OCI-LY3 (cell line): ENCODE results near the gene ANKRD9.

Experiments used
- H2AFZ ChIP-seq: fragments of 200-600, 300-600 bp; shearing (Covaris generic); 2 replicates; pipeline ENCODE4 v1.6.0; 2014; ENCODE audit warnings: antibody characterized with exemption, low read depth, low read length
- H3K27ac ChIP-seq: fragments of 200-600, 300-600 bp; sonication (generic); 2 replicates; pipeline ENCODE4 v1.5.1; 2014; ENCODE audit warnings: mild to moderate bottlenecking, low read length, moderate library complexity, mixed read lengths
- H3K27me3 ChIP-seq: fragments of 200-600, 300-600 bp; sonication (generic); 2 replicates; pipeline ENCODE4 v1.6.1; 2014; ENCODE audit warnings: low read depth, low read length, mixed read lengths
- H3K36me3 ChIP-seq: fragments of 200-600, 300-600 bp; sonication (generic); replicated peaks from 2 replicates; pipeline ENCODE3; 2014; ENCODE audit warnings: low read depth, low read length, mixed read lengths
- H3K4me1 ChIP-seq: fragments of 300-600, 200-600 bp; sonication (generic); 2 replicates; pipeline ENCODE4 v1.6.1; 2014; ENCODE audit warnings: low read length, mixed read lengths
- H3K4me2 ChIP-seq: fragments of 200-600, 300-600 bp; sonication (generic); 2 replicates; pipeline ENCODE4 v1.6.1; 2014; ENCODE audit warnings: low read length, mixed read lengths
- H3K4me3 ChIP-seq: fragments of 300-600, 200-600 bp; sonication (generic); 2 replicates; pipeline ENCODE4 v1.5.1; 2014; ENCODE audit warnings: antibody characterized with exemption, mild to moderate bottlenecking, low read length, moderate library complexity
- H3K79me2 ChIP-seq: fragments of 300-600, 200-600 bp; shearing (Covaris generic); 2 replicates; pipeline ENCODE4 v1.6.1; 2014; ENCODE audit warnings: mild to moderate bottlenecking, low read length, mixed read lengths
- H3K9ac ChIP-seq: fragments of 300-600, 200-600 bp; shearing (Covaris generic); 2 replicates; pipeline ENCODE4 v1.6.0; 2014; ENCODE audit warnings: mild to moderate bottlenecking, low read length, moderate library complexity
- H3K9me3 ChIP-seq: fragments of 200-600, 300-600 bp; shearing (Covaris generic); 2 replicates; pipeline ENCODE4 v1.6.1; 2014; ENCODE audit warnings: low read length, mixed read lengths; ENCODE audit not compliant: insufficient read depth
- H4K20me1 ChIP-seq: fragments of 200-600, 300-600 bp; sonication (generic); 2 replicates; pipeline ENCODE4 v1.6.1; 2016; ENCODE audit warnings: low read length, mixed read lengths; ENCODE audit not compliant: insufficient read depth
- CTCF ChIP-seq: fragments of 200-600, 300-600 bp; sonication (generic); IDR thresholded peaks from 2 replicates; pipeline ENCODE4 v1.5.1; 2014; ENCODE audit warnings: antibody characterized with exemption, low read length, low read depth
- EZH2phosphoT487 ChIP-seq: fragments of 200-600 bp; shearing (Covaris generic); IDR thresholded peaks from 2 replicates; pipeline ENCODE4 v1.6.1; 2018; ENCODE audit warnings: antibody characterized with exemption, mixed run types, low read depth

The ANKRD9 gene

DNA sequence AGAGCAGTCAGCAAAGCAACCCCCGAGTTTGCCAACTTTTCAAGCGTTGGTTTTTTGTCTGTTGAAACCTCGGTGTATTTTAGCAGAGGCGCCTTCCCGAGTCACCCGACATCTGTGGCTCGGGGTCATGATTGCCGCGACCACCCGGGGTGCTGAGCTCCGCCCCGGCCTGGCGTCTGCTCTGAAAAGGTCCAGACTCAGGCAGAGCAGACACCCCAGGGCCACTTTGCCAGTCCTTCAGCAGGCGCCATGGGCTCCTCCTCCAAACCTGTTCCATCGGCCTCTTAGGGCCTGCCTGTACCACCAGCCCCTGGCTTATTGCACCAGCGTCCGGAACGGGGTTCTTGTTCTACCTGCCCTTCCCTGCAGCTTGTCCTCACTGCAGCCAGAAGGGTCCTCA lies 19.1 kb downstream of the ANKRD9 start:
- H3K27ac ChIP-seq = no peak overlapping the region
- H4K20me1 ChIP-seq = no peaks in the 10 kb centered on the region
- TF ChIP-seq EZH2phosphoT487 (no peak), CTCF (no peak)
- no peaks in the 10 kb centered on the region for H3K4me1 ChIP-seq
- no peaks in the 10 kb centered on the region for H3K36me3 ChIP-seq
- H3K79me2 ChIP-seq = no peaks in the 10 kb centered on the region
- no peaks in the 10 kb centered on the region for H3K9me3 ChIP-seq
- H3K4me3 ChIP-seq = no peak overlapping the region
- no peak overlapping the region for H3K4me2 ChIP-seq
- no peaks in the 10 kb centered on the region for H3K27me3 ChIP-seq
- no peak overlapping the region for H3K9ac ChIP-seq
- H2AFZ ChIP-seq = no peak overlapping the region

DNA sequence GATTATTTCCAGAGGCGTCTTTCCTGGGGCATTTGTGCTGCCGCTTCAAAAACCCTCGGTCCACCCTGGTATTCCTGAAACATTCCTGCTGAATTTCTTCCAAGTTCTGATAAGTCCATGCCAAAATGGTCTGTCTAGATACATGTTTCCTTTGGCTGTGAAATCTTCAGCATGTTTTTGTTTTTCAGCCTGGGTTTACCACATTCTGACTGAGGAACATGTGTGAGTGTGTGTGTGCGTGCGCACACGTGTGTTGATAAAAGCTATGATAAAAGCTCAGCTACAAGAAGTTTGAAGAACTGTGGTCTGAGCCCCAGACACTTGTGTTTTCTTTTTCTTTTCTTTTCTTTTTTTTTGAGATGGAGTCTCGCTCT lies 22.4 kb downstream of the ANKRD9 start:
- no peak for TF ChIP-seq CTCF
- no peak for TF ChIP-seq EZH2phosphoT487
- Histone ChIP-seq H4K20me1 (no peaks in the 10 kb centered on the region), H3K27ac (no peak overlapping the region), H3K9me3 (no peaks in the 10 kb centered on the region), H3K36me3 (no peaks in the 10 kb centered on the region), H3K79me2 (no peaks in the 10 kb centered on the region), H3K27me3 (no peaks in the 10 kb centered on the region), H3K4me3 (no peak overlapping the region), H3K9ac (no peak overlapping the region), H2AFZ (no peak overlapping the region), H3K4me1 (no peaks in the 10 kb centered on the region), H3K4me2 (no peak overlapping the region)

DNA sequence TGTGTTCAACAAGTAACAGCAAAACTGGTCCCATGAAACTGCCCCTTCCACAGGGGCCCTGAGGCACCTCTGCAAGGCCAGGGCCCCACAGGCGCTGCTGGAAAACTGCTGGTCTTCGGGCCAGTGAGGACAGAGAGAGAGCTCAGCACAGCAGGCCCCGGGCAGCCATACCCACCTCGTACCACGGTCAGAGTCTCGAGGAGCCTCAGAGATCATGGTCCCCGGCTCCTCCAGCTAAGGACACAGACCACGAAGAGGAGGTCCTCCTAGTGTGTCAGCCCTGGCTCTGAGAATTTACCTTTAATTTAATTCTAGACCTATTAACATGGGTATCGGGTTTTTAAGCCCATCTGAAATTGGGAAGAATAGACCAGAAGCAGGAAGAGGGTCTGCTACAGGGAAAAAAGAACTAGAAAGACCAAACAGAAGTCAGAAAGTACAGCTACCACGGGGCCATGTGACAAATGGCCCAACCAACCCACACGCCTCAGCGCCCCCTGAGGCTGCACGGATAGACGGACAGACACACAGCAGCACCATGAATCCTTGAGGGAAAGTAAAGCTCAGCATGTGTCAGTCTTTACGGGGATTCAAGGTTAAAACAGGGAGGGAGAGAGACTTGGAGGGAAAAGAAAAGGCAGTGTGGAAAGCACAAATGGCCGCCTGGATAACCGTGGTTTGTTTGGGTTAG lies 22.9 kb downstream of the ANKRD9 start:
- Histone ChIP-seq H3K9me3 (no peaks in the 10 kb centered on the region), H3K36me3 (no peaks in the 10 kb centered on the region), H3K4me1 (no peaks in the 10 kb centered on the region), H3K4me2 (no peak overlapping the region), H3K9ac (no peak overlapping the region), H2AFZ (no peak overlapping the region), H3K79me2 (no peaks in the 10 kb centered on the region), H4K20me1 (no peaks in the 10 kb centered on the region), H3K27ac (no peak overlapping the region), H3K4me3 (no peak overlapping the region), H3K27me3 (no peaks in the 10 kb centered on the region)
- no peak for TF ChIP-seq EZH2phosphoT487
- no peak for TF ChIP-seq CTCF

GRCh38 chr14:102485693-102486512 lies 23.7 kb downstream of the ANKRD9 start:
- no peaks in the 10 kb centered on the region for H3K4me1 ChIP-seq
- no peak overlapping the region for H2AFZ ChIP-seq
- no peaks in the 10 kb centered on the region for H3K27me3 ChIP-seq
- H4K20me1 ChIP-seq = no peaks in the 10 kb centered on the region
- H3K4me2 ChIP-seq = no peak overlapping the region
- TF ChIP-seq EZH2phosphoT487 (no peak), CTCF (no peak)
- H3K9me3 ChIP-seq = no peaks in the 10 kb centered on the region
- H3K36me3 ChIP-seq = no peaks in the 10 kb centered on the region
- no peak overlapping the region for H3K9ac ChIP-seq
- H3K79me2 ChIP-seq = no peaks in the 10 kb centered on the region
- H3K27ac ChIP-seq = no peak overlapping the region
- no peak overlapping the region for H3K4me3 ChIP-seq
